ENCODE data around the gene APBA3. TPM values are rescaled to one million over a fixed set of nuclear protein-coding genes. Genes with fewer than 3 reads are reported as not detected.

Gene APBA3
- total RNA-seq, 1 donor = 15.5 TPM

GRCh38 chr19:3776479-3777040, 15.1 kb upstream of the APBA3 start:
- H3K4me3 ChIP-seq (ENCODE audit: low read depth, low read length) = no peak overlapping the region
- no peak for TF ChIP-seq CTCF (IDR thresholded peaks at IDR 0.05; ENCODE audit: insufficient read depth, low read length)
- no peak for DNase-seq (ENCODE audit: low read depth)

DNA sequence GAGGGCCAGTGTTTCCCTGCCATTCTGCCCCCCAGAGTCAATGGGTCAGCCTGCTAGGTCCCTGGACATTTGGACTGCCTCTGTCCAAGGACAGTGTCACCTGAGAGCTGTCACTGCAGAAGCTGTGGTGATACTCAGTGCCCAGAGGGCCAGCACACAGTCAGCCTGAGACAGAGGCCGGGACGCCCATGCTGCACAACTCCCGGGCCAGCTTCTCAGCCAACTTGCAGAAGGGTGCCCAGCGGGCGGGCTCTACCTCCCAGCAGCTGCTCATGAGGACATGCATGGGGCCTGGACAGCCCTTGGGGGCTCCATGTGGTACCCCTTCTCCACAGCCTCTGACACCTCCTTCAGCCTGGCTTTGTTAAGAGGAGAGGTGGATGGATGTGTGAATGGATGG, 14.3 kb upstream of the APBA3 start:
- H3K4me3 ChIP-seq (ENCODE audit: low read depth, low read length) = no peak overlapping the region
- no peak for DNase-seq (ENCODE audit: low read depth)
- TF ChIP-seq CTCF (IDR thresholded peaks at IDR 0.05; ENCODE audit: insufficient read depth, low read length) = no peak

DNA sequence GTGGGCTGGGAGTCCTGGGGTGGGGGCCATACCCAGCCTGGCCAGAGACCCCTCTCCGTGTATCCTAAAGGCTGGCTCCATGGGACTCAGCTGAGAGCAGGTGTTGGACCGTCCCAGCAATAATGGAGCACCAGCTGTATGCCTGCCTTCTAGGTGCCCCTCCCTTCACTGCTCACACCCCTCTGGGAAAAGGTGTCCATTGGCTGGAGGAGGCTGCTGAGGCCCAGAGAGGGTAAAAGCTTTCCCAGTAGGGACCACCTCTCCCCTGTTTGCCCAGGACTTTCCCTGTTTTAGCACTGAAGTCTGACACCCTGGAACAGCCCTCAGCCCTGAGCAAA, 13.9 kb upstream of the APBA3 start:
- no peak for TF ChIP-seq CTCF (IDR thresholded peaks at IDR 0.05; ENCODE audit: insufficient read depth, low read length)

GRCh38 chr19:3774621-3775373, 13.3 kb upstream of the APBA3 start:
- DNase-seq (ENCODE audit: low read depth) = no peak
- no peak for TF ChIP-seq CTCF (IDR thresholded peaks at IDR 0.05; ENCODE audit: insufficient read depth, low read length)
- H3K4me3 ChIP-seq (ENCODE audit: low read depth, low read length) = no peak overlapping the region

More for the DNA sequence above, 13.9 kb upstream of the APBA3 start:
- H3K4me3 ChIP-seq (ENCODE audit: low read depth, low read length) = no peak overlapping the region
- DNase-seq (ENCODE audit: low read depth) = no peak

GRCh38 chr19:3773814-3774515, 12.5 kb upstream of the APBA3 start:
- DNase-seq (ENCODE audit: low read depth) = no peak
- H3K4me3 ChIP-seq (ENCODE audit: low read depth, low read length) = no peak overlapping the region
- TF ChIP-seq CTCF (IDR thresholded peaks at IDR 0.05; ENCODE audit: insufficient read depth, low read length) = no peak

DNA sequence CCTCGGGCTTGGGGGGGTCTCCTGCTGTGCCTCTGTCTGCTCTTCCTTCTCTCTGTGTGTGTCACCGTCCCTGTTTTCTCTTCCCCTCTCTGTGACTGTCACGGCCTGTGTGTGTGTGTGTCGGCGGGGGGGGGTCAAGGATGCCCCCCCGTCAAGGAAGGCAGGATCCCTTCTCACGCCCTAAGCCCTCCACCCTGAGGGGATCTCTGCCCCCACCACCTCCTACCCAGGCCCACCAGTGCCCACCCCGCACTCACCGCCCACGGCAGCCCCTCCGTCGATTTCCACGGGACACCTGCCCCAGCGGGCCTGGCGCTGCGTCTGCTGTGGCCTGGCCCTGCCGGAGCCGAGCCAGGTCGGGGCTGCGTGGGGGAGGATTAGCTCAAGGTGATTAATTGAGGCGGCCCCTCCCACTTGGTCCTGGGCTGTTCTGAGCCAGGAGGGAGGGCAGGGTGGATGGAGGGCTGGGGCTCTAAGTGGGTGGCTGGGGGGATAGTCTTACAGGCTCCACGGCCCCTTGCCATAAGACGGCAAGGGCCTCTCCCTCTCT, 10.5 kb upstream of the APBA3 start, which contains the start of gene RAX2:
RAX2 (minus strand) TSS at position 323 of the 550 bp plus-strand sequence. CDS start 486 bp downstream, outside the sequence.
- H3K4me3 ChIP-seq (ENCODE audit: low read depth, low read length) = no peak within 1 kb of the TSS

More for the DNA sequence above, 10.5 kb upstream of the APBA3 start, which contains the start of gene RAX2:
- no peak for TF ChIP-seq CTCF (IDR thresholded peaks at IDR 0.05; ENCODE audit: insufficient read depth, low read length)
- no peak for DNase-seq (ENCODE audit: low read depth)

Data from fibroblast of the aortic adventitia (primary cell).